Kidney glomerular epithelial cell (primary cell): ENCODE results near the gene SREBF1.

ENCODE experiments used
- DNase-seq: peaks from one replicate; lab custom pipeline; 2025; lab: John Stamatoyannopoulos, UW

The SREBF1 gene

GRCh38 chr17:17857496-17857895 is 20.7 kb upstream of the SREBF1 start:
- DNase-seq = no peak

- DNase-seq = no peak
Observed at GRCh38 chr17:17856386-17856785, 19.6 kb upstream of the SREBF1 start.

GRCh38 chr17:17855976-17856375 is 19.2 kb upstream of the SREBF1 start:
- DNase-seq = no peak

GRCh38 chr17:17853811-17854447 is 17.1 kb upstream of the SREBF1 start:
- DNase-seq = no peak

GRCh38 chr17:17852930-17853329 is 16.1 kb upstream of the SREBF1 start:
- no peak for DNase-seq

GRCh38 chr17:17851103-17852002 is 14.6 kb upstream of the SREBF1 start:
- DNase-seq = no peak

- DNase-seq = peak; percentile 31
Observed at GRCh38 chr17:17849845-17850373, 13.1 kb upstream of the SREBF1 start.

- DNase-seq = no peak
Observed at GRCh38 chr17:17849147-17849820, 12.5 kb upstream of the SREBF1 start.

- no peak for DNase-seq
Observed at GRCh38 chr17:17848311-17849082, 11.7 kb upstream of the SREBF1 start.

GRCh38 chr17:17847726-17848125 is 10.9 kb upstream of the SREBF1 start:
- DNase-seq = no peak

- DNase-seq = no peak
Observed at GRCh38 chr17:17847118-17847689, 10.4 kb upstream of the SREBF1 start.

- no peak for DNase-seq
Observed at GRCh38 chr17:17846645-17847044, 9.9 kb upstream of the SREBF1 start.

GRCh38 chr17:17846003-17846402 is 9.2 kb upstream of the SREBF1 start:
- no peak for DNase-seq

GRCh38 chr17:17845046-17845775 is 8.4 kb upstream of the SREBF1 start:
- DNase-seq = no peak

- DNase-seq = no peak
Observed at GRCh38 chr17:17844500-17844899, 7.7 kb upstream of the SREBF1 start.

GRCh38 chr17:17844079-17844478 is 7.3 kb upstream of the SREBF1 start:
- no peak for DNase-seq

GRCh38 chr17:17843096-17843495 is 6.3 kb upstream of the SREBF1 start:
- no peak for DNase-seq

GRCh38 chr17:17842111-17842876 is 5.5 kb upstream of the SREBF1 start:
- no peak for DNase-seq

GRCh38 chr17:17841601-17842025 is 4.8 kb upstream of the SREBF1 start:
- DNase-seq = no peak
